Fibroblast of mammary gland (primary cell): ENCODE data around the gene MLIP.

Experiments
- DNase-seq: peaks from one replicate; pipeline ENCODE4 v3.0.0-alpha.2; 2010; ENCODE audit warnings: low read depth
- H3K4me3 ChIP-seq: 2 replicates; pipeline ENCODE4 v1.5.1; 2011; ENCODE audit warnings: low read depth, mild to moderate bottlenecking, low read length, moderate library complexity; ENCODE audit not compliant: control insufficient read depth
- CTCF ChIP-seq: conservative IDR thresholded peaks from 2 replicates; pipeline ENCODE4 v1.5.1; 2011; ENCODE audit warnings: low read depth, low read length, inconsistent platforms; ENCODE audit not compliant: control insufficient read depth, insufficient read depth

The MLIP gene

GRCh38 chr6:54133186-54133585 lies 21.9 kb downstream of the MLIP start:
- no peak for TF ChIP-seq CTCF
- no peak overlapping the region for H3K4me3 ChIP-seq

GRCh38 chr6:54134935-54135334 lies 23.7 kb downstream of the MLIP start:
- no peak for TF ChIP-seq CTCF

More at GRCh38 chr6:54133186-54133585, 21.9 kb downstream of the MLIP start:
- DNase-seq = no peak

GRCh38 chr6:54135665-54136369 lies 24.6 kb downstream of the MLIP start:
- peak; percentile 51 for DNase-seq
- TF ChIP-seq CTCF = no peak
- no peak overlapping the region for H3K4me3 ChIP-seq

More at GRCh38 chr6:54134935-54135334, 23.7 kb downstream of the MLIP start:
- no peak overlapping the region for H3K4me3 ChIP-seq
- DNase-seq = no peak

- no peak overlapping the region for H3K4me3 ChIP-seq
- DNase-seq = no peak
- TF ChIP-seq CTCF = no peak
These were observed 27.6 kb downstream of the MLIP start for GRCh38 chr6:54138795-54139194.

GRCh38 chr6:54140811-54141210 lies 29.6 kb downstream of the MLIP start:
- TF ChIP-seq CTCF = no peak
- no peak for DNase-seq
- H3K4me3 ChIP-seq = no peak overlapping the region

GRCh38 chr6:54142889-54143519 lies 31.8 kb downstream of the MLIP start:
- DNase-seq = no peak
- no peak for TF ChIP-seq CTCF
- H3K4me3 ChIP-seq = no peak overlapping the region
